22Rv1 (cell line): ENCODE data around the gene TBC1D32.

Experiments used
- CTCF ChIP-seq: fragments of 450-650 bp; IDR thresholded peaks from 2 replicates; pipeline ENCODE4 v1.5.1; 2017; ENCODE audit warnings: mild to moderate bottlenecking
- ZFX ChIP-seq: fragments of 450-650 bp; IDR thresholded peaks from 2 replicates; pipeline ENCODE4 v1.6.1; 2017; ENCODE audit warnings: antibody characterized with exemption, borderline replicate concordance

GRCh38 chr6:121263742-121264141 is 70.5 kb downstream of the TBC1D32 start:
- no peak for TF ChIP-seq CTCF
- TF ChIP-seq ZFX, result no peak
